Stomach (tissue), 4 donors: ENCODE measurements around the gene TEDC1.

Source experiments
- POLR2A ChIP-seq, 4 donors: fragments of 450-650 bp; IDR thresholded peaks; one replicate each; pipeline ENCODE4 v1.6.1; 2016; ENCODE audit warnings: antibody characterized with exemption in 4 of 4, control low read depth in 2 of 4, mild to moderate bottlenecking in 1 of 4, moderate library complexity in 1 of 4
- TF ChIP-seq, protein P1 (sequence below), 7 experiments: fragments of 450-650 bp in 4 of 7; fragments of 200-600 bp in 3 of 7; sonication (generic) in 3 of 7; IDR thresholded peaks; one replicate each; pipeline ENCODE4 v1.5.1; 2016 to 2019; ENCODE audit warnings: antibody characterized with exemption in 7 of 7, control low read depth in 2 of 7, mild to moderate bottlenecking in 1 of 7

DNA sequence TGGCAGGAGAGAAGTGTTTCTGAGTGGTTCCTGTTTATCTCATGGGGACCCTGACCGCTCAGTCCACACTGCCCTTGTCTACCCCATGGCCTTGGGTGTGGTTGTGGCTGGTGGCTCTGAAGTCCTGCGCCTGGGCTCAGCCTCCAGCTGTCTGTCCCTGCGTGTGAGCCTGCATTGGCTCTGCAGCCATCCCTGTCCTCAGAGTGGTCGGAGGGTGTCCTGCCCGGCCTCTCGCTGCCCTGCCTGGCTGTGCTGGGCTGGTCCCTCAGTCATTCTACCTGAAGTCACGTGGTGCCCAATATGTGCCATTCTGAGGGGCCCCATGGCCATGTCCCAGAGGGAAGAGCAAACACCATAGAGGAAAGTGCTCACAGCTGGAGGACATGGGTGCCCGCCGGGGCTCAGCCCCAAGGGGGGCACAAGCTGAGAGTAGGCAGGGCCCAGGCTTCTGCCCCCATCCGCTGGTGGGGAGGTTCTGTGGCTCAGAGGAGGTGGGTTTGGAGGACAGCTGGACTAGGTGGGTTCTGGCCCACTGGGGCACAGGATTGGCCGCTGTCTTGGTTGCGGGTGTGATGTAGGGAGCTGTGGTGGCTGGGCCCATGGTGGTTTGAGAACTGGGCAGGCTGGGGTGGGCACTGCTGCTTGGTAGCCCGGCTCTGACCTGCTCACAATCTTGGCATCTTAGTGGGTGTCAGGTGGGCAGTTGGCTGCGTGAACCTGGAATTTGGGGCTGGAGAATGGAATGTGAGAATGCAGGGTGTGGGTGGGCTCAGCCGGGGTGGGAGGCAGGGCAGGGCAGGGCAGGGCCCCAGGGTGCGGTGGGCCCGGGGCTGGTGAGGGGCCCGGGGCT lies 11.6 kb downstream of the TEDC1 start:
- TF ChIP-seq POLR2A (IDR thresholded peaks at IDR 0.05): no peak
- TF ChIP-seq, protein P1, sequence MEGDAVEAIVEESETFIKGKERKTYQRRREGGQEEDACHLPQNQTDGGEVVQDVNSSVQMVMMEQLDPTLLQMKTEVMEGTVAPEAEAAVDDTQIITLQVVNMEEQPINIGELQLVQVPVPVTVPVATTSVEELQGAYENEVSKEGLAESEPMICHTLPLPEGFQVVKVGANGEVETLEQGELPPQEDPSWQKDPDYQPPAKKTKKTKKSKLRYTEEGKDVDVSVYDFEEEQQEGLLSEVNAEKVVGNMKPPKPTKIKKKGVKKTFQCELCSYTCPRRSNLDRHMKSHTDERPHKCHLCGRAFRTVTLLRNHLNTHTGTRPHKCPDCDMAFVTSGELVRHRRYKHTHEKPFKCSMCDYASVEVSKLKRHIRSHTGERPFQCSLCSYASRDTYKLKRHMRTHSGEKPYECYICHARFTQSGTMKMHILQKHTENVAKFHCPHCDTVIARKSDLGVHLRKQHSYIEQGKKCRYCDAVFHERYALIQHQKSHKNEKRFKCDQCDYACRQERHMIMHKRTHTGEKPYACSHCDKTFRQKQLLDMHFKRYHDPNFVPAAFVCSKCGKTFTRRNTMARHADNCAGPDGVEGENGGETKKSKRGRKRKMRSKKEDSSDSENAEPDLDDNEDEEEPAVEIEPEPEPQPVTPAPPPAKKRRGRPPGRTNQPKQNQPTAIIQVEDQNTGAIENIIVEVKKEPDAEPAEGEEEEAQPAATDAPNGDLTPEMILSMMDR (IDR thresholded peaks at IDR 0.05): no peak
